Colonic mucosa (tissue), 4 donors: Measurements from ENCODE around the gene NOC2L. TPM values are rescaled to one million over a fixed set of nuclear protein-coding genes. Genes with fewer than 3 reads are reported as not detected.
"Not testable (repeated sequence)": the region's sequence is repeated elsewhere in the genome, so short reads cannot be mapped to it uniquely, and the experiment has no call there.

Experiments
- DNase-seq: peaks from one replicate; pipeline ENCODE4 v3.0.0-alpha.2; 2020
- H3K27ac ChIP-seq: fragments of 200-600 bp; one replicate; pipeline ENCODE4 v1.8.0; 2021
- H3K27me3 ChIP-seq: fragments of 200-600 bp; one replicate; pipeline ENCODE4 v1.8.0; 2021
- H3K36me3 ChIP-seq: fragments of 200-600 bp; one replicate; pipeline ENCODE4 v1.8.0; 2021
- H3K4me1 ChIP-seq: fragments of 200-600 bp; one replicate; pipeline ENCODE4 v1.8.0; 2021; ENCODE audit warnings: mild to moderate bottlenecking
- H3K4me3 ChIP-seq: fragments of 200-600 bp; one replicate; pipeline ENCODE4 v1.8.0; 2021
- H3K9ac ChIP-seq, 2 donors: one replicate each; pipeline ENCODE4 v1.7.0; 2013; ENCODE audit warnings: control low read depth in 2 of 2, low read depth in 2 of 2, low read length in 2 of 2
- H3K9me3 ChIP-seq: fragments of 200-600 bp; one replicate; pipeline ENCODE4 v1.8.0; 2021
- intact Hi-C: fragments of 100-400 bp; cut with DNase I; formaldehyde crosslinking; loops from one replicate; pipeline ENCODE4 v1.14.1; 2022
- total RNA-seq, 2 donors: library from RNA; stranded (reverse); fragmentation: NEBNext Ultra II Directional in 1 of 2; extraction: Animal tissue kit (Norgen Biotek cat#: 25700) in 1 of 2; gene quantifications; one replicate each; pipeline ENCODE4 v1.2.1, GENCODE V29; 2021
- TF ChIP-seq, protein P1 (sequence below): fragments of 200-600 bp; IDR thresholded peaks from one replicate; pipeline ENCODE4 v1.8.0; 2022; ENCODE audit warnings: antibody characterized with exemption, mild to moderate bottlenecking
- donor health status: healthy.
- donor health status: DM: no; HTN: no; CAD: no.
- donor health status: DM: no; HTN: no; CAD: no.

The NOC2L gene
- total RNA-seq, 2 donors from 2014 or later: 46.9 to 127 TPM

DNA sequence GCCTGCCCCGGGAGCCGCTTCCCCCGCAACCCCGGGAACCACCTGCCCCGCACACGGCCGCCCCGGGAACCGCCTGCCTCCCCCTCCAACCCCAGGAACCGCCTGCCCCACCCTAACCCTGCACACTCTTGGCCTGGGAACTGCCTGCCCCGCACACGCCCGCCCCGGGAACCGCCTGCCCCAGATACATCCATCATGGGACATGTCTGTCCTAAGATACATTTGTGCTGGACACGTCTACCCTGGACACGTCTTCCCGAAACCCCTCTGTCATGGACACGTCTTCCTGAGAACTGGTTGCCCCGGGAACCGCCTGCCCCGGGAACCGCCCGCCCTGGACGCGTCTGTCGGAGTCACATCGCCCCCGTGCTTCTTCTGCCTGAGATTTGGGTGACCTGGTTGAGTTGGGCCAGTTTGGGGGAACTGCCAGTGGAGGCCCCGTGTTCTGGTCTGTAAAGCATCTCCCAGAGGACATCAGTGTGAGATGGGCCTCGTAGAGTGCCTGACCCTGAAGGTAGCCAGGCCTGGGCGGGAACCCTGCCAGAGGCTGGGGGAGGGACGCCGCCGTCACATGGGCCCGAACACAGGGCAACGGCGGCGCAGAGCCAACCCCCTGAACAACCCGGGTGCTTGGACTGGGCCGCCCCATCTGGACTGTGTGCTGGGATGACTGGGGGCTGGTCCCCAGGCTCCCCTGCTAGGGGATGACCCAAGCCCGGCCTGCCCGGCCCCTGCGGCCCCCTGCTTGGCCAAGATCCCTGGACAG is 19.2 kb upstream of the NOC2L start:
- DNase-seq: no peak
- H3K27me3 ChIP-seq: peaks cover 8% of the 10 kb centered on the region
- intact Hi-C loops: no loop called here

DNA sequence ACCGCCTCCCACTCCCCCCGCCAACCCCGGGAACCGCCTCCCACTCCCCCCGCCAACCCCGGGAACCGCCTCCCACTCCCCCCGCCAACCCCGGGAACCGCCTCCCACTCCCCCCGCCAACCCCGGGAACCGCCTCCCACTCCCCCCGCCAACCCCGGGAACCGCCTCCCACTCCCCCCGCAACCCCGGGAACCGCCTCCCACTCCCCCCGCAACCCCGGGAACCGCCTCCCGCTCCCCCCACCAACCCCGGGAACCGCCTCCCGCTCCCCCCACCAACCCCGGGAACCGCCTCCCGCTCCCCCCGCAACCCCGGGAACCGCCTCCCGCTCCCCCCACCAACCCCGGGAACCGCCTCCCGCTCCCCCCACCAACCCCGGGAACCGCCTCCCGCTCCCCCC is 17.7 kb upstream of the NOC2L start:
- H3K27ac ChIP-seq, H3K36me3 ChIP-seq, H3K4me1 ChIP-seq, H3K9ac ChIP-seq, H3K27me3 ChIP-seq, H3K9me3 ChIP-seq, H3K4me3 ChIP-seq, intact Hi-C loops, DNase-seq: not testable (repeated sequence)

More for the DNA sequence above, 19.2 kb upstream of the NOC2L start:
- TF ChIP-seq, protein P1, sequence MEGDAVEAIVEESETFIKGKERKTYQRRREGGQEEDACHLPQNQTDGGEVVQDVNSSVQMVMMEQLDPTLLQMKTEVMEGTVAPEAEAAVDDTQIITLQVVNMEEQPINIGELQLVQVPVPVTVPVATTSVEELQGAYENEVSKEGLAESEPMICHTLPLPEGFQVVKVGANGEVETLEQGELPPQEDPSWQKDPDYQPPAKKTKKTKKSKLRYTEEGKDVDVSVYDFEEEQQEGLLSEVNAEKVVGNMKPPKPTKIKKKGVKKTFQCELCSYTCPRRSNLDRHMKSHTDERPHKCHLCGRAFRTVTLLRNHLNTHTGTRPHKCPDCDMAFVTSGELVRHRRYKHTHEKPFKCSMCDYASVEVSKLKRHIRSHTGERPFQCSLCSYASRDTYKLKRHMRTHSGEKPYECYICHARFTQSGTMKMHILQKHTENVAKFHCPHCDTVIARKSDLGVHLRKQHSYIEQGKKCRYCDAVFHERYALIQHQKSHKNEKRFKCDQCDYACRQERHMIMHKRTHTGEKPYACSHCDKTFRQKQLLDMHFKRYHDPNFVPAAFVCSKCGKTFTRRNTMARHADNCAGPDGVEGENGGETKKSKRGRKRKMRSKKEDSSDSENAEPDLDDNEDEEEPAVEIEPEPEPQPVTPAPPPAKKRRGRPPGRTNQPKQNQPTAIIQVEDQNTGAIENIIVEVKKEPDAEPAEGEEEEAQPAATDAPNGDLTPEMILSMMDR: no peak
- Histone ChIP-seq H3K4me1 (peaks cover 3% of the 10 kb centered on the region), H3K36me3 (no peaks in the 10 kb centered on the region), H3K4me3 (no peak overlapping the region), H3K27ac (no peak overlapping the region), H3K9ac (no peak overlapping the region), H3K9me3 (no peaks in the 10 kb centered on the region)

DNA sequence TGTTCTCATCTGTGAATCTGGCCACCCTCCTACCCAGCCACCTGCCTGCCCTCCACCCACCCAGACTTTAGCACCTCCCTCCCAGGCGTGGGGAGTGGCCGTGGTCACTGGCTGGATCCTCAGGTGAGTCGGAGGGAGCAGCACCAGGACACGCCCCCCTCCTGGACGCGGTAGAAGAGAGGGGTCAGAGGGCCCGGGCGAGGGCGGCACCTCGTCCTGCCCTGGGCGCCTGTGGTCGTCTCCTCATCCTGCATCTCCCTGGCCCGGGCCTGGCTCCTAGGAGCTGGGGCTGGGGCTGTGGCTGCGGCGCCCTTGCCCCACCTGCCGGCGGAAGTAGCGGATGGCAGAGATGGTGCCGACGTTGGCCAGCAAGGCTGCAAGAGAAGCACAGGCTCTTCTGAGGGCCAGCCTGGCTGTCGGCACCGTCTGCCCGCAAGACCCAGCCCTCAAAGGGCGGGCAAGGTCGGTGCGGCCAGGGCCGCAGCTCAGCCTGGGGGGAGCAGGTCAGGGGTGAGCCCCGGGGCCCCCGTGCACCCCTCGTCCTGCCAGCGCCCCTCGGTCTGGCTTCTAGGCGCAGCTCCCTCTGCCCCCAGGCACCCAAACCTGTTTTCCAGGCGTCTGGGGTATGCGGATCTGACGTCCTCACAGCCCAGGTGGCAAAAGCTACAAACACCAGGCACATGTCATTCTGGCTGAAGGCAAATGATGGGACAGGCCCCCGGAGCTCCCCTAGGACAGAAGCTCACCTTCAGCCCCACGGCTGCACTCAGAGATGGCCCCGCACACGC is 17.0 kb upstream of the NOC2L start:
- peaks cover 3% of the 10 kb centered on the region for H3K4me1 ChIP-seq
- no peaks in the 10 kb centered on the region for H3K36me3 ChIP-seq
- H3K4me3 ChIP-seq: peak overlapping the region; percentile 2
- intact Hi-C loops: no loop called here
- TF ChIP-seq, protein P1: peak; percentile 32
- DNase-seq: peak; percentile 74
- H3K27ac ChIP-seq: no peak overlapping the region
- H3K9ac ChIP-seq: no peak overlapping the region
- peaks cover 13% of the 10 kb centered on the region for H3K27me3 ChIP-seq
- H3K9me3 ChIP-seq: no peaks in the 10 kb centered on the region

DNA sequence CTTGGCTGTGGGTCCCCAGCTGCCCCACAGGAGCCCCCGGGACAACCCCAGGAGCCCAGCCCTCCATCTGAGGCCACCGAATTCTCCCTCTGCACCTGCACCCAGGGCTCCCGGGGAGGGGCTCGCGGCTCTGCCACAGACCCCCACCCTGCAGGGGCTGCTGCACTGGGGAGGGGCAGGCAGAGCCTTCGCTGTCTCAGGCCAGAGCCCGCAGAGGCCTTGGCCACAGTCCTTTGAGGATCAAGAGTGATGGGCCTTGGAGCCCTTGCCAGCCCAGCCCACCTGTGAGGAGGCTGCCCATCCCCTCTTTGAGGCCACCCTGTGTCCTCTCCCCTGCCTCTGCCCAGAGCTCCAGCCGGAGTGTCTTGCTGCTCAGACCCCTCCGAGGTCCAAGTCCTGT is 16.3 kb upstream of the NOC2L start:
- no peak overlapping the region for H3K27ac ChIP-seq
- peaks cover 3% of the 10 kb centered on the region for H3K4me1 ChIP-seq
- H3K9ac ChIP-seq: no peak overlapping the region
- DNase-seq: no peak
- peaks cover 20% of the 10 kb centered on the region for H3K27me3 ChIP-seq
- H3K4me3 ChIP-seq: no peak overlapping the region
- TF ChIP-seq, protein P1: no peak
- H3K36me3 ChIP-seq: no peaks in the 10 kb centered on the region
- no peaks in the 10 kb centered on the region for H3K9me3 ChIP-seq
- intact Hi-C loops: no loop called here

DNA sequence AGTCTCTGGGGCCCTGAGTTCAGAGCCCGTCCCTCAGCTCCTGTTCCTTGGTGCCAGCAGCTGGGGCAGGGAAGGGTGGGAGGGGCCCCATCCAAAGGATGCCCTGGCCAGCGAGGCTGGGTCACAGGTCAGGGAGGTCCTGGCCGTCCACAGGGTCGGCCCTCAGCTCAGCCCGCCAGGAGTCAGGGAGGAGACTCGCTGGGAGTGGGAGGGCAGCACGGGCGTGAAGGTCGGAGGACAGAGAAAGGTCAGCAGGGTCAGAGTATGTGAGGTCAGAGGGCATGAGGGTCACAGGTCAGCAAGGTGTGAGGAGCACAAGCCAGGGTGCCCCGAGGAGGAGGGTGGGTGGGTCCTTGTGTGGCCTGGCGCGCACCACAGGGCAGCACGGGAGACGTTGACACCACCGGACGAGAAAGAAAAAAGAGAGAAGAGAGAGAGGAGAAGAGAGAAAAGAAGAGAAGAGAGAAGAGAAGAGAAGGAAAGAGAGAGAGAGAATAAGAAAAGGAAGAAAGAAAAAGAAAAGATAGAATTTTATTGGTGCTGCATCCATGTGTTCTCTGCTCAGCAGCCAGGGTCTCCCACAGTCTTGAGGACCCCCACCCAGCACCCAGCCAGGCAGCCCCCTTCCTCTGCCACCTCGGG is 15.8 kb upstream of the NOC2L start:
- H3K27ac ChIP-seq: no peak overlapping the region
- TF ChIP-seq, protein P1: no peak
- no peak for DNase-seq
- no peak overlapping the region for H3K4me3 ChIP-seq
- intact Hi-C loops: no loop called here
- H3K9me3 ChIP-seq: no peaks in the 10 kb centered on the region
- no peaks in the 10 kb centered on the region for H3K36me3 ChIP-seq
- H3K4me1 ChIP-seq: peaks cover 3% of the 10 kb centered on the region
- H3K27me3 ChIP-seq: peaks cover 22% of the 10 kb centered on the region
- H3K9ac ChIP-seq: no peak overlapping the region
